HG03565 (cell line): ENCODE results near the gene SNX30.

ENCODE experiments used
- ATAC-seq: cut with Tn5 transposase; IDR thresholded peaks from one replicate; pipeline ENCODE4 v1.9.1; 2021; ENCODE audit warnings: mild to moderate bottlenecking, moderate library complexity; ENCODE audit not compliant: unreplicated experiment

The SNX30 gene

DNA sequence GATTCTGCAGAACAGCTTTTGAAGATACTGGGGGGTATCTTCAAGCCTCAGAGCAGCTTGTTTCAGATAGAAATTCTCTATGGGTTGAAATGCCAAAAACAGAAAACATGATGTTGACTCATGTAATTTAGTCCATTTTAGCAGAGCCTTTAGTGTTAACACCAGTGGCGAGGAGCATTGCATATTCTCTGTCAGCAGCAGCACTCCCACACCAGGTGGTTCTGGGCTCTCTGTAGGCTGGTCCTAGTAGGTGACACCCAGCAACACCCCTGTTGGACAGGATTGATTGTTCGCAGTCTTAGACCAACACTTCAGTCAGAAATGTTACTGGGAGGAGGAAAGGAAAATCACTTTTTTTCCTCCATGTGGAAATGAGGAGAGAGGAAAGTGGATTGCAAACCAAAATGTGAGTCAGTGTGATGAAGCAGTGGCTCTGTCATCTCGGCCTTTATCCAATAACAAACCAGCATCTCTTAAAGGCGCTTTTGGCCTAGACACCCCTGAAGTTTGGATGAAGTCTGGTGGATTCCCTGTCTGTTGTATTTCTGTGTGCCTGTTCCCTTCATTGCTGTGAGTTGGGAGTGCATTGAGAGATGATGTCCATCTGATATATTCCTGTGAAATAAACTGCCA lies 123.3 kb downstream of the SNX30 start:
- ATAC-seq: no peak

GRCh38 chr9:112878752-112879151 lies 128.2 kb downstream of the SNX30 start:
- ATAC-seq: no peak

DNA sequence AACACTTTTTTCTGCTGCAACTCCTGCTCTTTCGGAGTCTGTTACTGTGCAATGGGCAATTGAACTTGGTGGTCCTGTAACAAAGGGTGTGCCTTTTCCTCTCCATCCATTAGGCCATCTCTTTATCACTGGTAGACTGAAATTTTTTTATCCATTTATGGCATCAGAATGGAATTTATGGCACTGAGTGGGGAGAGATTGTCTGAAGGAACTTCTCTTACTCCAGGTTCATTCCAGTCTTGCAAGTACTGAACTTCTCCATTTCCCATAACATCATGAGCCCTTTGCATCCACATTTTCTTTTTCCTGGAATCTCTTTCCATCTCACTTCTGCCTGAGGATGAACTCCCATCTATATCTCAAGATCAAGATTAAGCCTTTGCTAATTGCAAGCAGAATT lies 130.1 kb downstream of the SNX30 start:
- no peak for ATAC-seq

DNA sequence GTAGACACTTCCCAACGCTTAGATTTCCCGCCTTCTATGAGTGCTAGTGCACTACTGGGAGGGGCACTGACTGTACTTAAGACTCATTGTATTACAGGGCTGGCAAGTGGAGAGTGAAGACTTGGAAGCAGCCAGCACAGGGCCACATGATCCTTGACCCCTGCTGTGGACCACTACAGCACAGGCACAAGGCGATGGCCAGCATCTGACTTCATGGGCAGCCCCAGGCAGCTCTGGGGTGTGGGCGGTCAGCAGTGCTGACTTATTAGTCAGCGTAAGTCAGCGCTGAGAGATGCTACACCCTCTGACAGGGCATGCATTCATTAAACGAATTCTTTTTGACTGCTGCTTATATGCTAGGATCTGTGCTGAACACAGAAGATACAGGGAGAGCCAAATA lies 130.8 kb downstream of the SNX30 start:
- ATAC-seq: no peak

DNA sequence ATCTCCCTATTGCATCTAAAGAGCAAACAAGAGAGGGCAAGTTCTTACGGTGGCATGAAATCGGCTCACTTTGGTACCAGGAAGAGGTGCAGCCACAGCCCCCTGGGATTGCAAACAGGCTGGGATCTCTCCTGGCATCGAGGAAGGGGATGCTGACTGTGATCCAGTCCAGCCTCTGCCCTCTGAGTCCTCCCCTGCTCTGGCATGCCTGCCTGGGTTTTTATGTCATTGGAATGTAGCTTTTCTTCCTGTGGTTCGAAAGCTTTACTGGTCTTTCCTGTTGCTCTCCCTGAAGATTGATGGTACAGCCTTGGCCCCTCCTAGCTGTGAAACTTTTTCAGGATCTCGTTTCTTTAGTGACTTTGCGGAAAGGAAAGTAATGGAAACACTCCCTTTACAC lies 133.5 kb downstream of the SNX30 start:
- ATAC-seq: no peak

DNA sequence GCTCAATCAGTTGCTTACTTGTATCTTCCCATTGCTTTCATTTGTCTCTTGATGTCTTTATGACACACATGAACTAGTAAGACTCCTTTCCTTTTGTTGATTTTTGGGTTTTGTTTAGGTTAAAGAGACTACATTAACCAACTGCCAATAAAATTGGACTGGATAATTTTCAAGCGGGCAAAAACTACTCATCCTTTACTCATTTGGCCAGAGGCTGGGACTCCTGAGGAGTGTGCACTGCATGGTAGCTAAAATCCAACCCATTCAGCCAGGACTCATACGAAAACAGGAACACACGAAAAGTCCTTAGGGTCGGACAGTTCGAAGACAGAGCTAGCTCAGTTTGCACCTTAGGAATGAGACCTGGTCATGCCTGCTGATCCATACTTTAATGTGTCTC lies 134.2 kb downstream of the SNX30 start:
- ATAC-seq: no peak

DNA sequence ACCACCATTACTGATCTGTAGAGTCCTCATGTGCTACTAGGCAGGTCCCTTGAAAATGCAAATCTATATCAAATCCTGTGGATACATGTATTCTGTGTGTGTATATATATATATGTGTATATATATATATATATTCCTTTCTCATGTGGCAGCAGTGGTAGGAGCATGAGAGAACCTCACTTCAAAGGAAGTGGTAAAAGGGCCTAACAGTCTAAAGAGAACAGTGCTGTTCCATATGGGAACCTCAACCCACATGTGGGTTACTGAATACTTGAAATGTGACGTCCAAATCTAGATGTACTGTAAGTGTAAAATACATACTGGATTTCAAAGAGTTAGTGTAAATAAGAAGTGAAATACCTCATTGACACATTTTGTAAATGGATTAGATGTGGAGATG lies 134.8 kb downstream of the SNX30 start:
- no peak for ATAC-seq

- no peak for ATAC-seq
Observed at GRCh38 chr9:112886351-112886750, 135.8 kb downstream of the SNX30 start.

- ATAC-seq: no peak
Observed at GRCh38 chr9:112887381-112887780, 136.8 kb downstream of the SNX30 start.

DNA sequence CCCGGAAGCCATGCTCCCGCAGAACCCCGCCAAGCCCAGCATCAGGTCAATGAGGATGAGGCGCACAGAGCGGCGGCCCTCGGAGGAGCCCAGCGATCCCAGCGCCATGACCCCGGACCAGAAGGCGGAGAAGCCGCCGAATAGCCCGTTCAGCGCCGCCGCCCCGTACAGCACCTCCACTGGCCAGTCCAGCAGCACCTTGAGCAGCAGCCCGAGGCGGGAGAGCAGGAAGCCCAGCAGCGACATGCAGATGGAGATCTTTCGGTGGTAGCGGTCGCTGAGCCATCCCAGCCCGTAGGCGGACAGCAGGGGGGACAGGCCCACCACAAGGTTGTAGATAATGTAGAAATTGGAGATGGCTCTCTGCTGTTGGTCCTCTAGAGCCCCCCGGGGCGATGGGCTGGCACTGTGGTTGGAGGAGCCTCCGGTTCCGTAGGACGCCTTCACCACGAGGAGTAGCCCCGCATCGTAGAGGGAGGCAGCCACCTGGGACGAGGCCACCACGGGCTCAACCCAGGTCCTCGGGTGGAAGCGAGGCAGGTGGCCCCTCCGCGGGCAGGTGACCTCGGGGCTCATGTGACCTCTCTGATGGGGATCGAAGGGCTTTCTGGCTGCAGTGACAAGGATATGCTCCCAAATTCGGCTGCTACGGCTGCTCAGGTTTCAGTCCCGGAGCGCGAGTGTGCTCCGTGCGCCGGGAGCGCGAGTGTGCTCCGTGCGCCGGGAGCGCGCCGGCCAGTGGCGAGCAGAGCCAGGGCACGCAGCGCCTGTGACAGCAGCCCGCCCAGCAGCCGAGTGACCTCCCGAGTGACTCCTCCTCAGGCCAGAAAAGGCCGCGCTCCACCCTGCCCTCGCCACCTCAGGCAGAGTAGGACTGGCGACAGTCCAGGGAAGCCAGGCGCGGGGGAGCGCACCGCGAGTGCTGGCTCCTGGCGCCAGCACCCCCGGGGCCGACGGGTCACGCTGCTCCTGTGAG lies 139.8 kb downstream of the SNX30 start, which contains the start of gene SLC46A2:
Gene SLC46A2 (minus strand): TSS at position 771 of the 976 bp plus-strand sequence. CDS start 195 bp downstream, at position 576.
- no peak for ATAC-seq

- ATAC-seq: no peak
Observed at GRCh38 chr9:112891521-112891920, 141.0 kb downstream of the SNX30 start.

DNA sequence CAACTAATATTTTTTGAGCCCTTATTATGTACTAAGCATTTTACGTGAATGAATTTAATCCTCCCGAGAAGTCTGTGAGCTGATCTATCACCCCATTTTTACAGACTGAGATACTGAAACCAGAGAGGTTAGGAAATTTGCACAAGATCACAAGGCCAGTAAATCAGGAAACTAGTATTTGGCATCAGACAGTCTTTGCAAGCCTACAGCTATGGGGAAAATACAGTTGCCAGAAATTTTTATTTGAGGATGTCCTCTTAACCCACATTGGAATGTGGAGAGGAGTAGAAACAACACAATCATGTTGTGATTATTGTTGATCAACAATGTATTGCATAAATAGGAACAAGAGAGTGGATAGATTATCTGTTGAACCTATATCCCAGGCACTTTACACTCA lies 142.4 kb downstream of the SNX30 start:
- no peak for ATAC-seq

DNA sequence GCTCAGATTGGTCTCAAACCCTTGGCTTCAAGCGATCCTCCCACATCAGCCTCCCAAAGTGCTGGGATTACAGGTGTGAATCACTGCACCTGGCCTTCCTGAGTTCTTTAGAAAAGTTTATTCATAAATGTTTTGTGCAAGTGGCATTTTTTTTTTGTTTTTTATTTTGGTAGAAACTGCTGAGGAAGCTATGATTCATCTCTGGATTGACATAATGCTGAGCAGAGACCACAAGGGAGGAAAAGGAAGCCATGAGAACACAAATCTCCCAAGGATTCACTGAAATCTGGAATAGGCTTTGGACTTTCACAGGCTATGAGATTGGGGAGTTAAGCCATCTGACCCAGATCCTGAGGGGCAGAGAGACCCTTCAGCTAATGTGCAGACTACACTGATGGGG lies 143.5 kb downstream of the SNX30 start:
- ATAC-seq: no peak

GRCh38 chr9:112894699-112895098 lies 144.1 kb downstream of the SNX30 start:
- ATAC-seq: no peak

GRCh38 chr9:112896131-112896530 lies 145.6 kb downstream of the SNX30 start:
- ATAC-seq: no peak

DNA sequence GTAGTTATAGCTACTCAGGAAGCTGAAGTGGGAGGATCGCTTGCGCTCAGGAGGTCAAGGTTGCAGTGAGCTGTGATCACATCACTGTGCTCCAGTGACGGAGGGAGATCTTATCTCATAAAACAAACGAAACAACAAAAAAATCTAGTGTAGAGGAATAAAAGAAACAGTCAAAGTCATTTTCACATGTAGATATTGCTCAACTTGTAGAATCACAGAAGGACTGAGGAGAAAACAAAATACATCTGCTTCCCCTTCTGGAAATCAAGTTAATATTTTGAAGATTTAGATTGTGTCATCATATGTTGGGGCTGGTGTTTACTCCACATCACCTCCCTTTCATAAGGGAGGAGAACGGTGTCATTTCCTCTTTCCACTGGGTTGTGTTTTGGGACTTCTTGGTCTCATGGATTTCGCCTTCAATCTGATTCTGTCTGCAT lies 148.3 kb downstream of the SNX30 start:
- ATAC-seq: no peak

GRCh38 chr9:112900488-112900887 lies 149.9 kb downstream of the SNX30 start:
- no peak for ATAC-seq

DNA sequence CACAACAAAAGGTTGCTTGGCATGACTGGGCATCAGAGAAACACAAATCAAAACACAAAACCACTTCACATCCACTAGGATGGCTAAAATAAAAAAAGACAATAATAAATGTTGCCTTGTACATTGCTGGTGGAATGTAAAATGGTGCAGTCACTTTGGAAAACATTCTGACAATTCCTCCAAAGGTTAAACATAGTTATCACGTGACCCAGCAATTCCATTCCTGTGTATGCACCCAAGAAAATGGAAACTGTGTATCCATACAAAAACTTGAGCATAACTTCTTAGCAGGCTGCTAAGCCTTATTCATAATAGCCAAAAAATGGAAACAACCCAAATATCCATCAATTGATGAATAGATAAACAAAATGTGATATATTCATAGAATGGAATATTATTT lies 150.3 kb downstream of the SNX30 start:
- no peak for ATAC-seq

DNA sequence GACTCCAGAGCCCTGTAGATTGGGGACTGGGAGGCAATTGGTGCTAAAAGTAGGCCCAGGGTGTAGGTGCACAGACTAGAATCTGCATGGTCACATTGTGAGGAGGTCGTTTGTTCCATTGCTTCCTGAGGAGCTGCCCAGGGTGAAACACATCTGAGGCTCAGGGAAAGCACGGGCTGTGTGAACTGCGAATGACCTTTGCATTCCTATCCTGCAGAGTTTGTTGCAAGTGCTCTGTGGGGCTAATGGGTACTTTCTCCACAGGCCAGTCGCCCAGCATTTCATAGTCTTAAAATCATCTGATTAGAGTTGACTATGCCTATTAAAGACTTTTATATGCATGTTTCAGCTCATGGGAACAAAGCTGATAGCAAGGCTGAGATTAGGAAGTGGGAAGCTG lies 154.5 kb downstream of the SNX30 start:
- no peak for ATAC-seq

DNA sequence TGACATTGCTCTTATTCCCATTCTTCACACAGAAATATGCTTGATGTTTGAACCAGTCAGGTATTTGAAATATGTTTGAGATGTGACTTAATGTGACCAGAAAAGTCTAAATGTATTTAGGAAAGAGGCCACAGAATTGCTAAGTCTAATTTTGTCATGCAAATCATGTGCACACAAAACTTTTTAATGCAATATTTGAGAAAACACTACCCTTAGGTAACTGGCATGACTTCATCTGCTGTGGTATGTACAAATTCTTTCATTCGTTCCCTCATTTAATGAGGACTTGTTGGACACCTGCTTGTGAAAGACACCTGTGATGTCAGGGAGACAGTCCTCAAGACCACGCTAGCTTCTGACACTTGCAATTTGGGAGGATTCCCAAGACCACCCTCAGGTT lies 161.2 kb downstream of the SNX30 start:
- no peak for ATAC-seq

DNA sequence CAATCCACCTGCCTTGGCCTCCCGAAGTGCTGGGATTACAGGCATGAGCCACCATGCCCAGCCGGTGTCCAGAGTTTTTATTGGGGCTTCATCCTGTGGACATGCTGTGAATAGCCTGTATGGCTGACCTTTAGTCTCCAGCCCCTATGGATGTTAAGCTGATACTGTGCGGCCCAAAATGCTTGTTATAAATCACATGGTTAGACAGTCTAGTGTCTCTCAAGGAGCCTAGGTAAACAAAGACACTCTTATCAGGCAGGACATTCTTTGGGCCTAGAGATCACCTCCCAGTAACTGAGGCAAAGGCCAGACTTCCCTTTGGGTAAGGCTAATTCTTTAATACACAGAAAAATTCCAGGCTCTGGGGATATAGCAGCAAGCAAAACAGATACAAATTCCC lies 162.1 kb downstream of the SNX30 start:
- no peak for ATAC-seq

DNA sequence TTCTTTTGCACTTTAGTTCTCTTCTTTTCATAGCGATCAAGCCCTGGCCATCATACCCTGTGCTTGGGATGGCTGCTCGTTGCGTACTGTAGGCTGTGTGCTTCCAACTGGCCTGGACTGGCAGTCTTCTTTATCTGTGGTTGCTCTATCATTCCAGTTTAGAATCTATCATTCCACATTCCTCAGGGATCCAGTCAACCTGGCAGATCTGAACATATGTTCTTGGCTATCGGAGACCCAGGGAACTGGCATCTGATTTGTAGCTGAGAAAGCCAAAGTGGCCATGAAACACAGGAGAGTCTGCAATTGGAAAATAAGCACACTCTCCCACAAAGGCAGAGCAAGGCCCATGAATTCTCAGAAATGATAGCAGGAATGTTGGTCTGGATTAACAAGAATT lies 162.8 kb downstream of the SNX30 start:
- no peak for ATAC-seq
